GM20000 (cell line): ENCODE measurements around the gene GK2.

ENCODE experiments used
- DNase-seq: peaks from one replicate; pipeline ENCODE4 v3.0.0; 2012; ENCODE audit warnings: low spot score
- CTCF ChIP-seq: IDR thresholded peaks from 2 replicates; pipeline ENCODE4 v1.5.1; 2012; ENCODE audit warnings: mild to moderate bottlenecking, control low read depth; ENCODE audit errors: extremely low read depth, missing control alignments

The GK2 gene

GRCh38 chr4:79390890-79391289, 17.1 kb downstream of the GK2 start:
- no peak for TF ChIP-seq CTCF
- DNase-seq: no peak

DNA sequence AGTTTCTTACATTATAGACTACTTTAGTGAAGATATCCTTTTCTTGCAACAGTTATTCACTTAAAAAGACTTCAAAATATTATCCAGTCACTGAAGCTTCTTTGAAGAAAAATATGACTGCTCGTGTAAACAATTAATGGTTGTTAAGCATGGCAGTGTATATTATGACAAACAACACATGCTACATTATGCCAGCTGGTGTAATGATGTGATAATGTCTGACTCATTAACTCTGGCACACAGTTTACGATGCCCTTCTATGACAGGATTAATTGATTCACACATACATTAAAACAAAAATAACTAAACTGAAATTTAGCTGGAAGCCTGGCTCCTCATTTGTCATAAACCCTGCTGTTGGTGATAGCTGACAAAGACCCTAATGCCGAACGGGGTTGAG, 22.4 kb downstream of the GK2 start:
- no peak for DNase-seq
- TF ChIP-seq CTCF: no peak

DNA sequence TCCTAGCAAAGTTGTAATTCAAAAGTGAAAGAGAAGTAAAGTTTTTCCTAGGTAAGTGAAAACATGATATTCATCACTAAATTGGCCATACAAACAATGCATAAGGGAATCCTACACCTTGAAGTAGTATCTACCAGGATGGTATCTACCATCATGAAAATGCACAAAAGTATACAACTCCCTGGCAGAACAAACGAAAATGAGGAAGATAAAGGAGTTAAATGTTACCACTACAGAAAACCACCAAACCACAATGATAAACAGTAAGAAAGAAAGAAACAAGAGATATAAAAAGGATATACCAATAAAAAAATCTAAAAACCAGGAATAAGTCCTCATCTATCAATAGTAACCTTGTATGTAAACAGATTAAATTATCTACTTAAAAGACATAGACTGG, 26.9 kb downstream of the GK2 start:
- no peak for DNase-seq
- no peak for TF ChIP-seq CTCF

- no peak for TF ChIP-seq CTCF
- no peak for DNase-seq
These were observed 38.0 kb downstream of the GK2 start for GRCh38 chr4:79370026-79370425.

- TF ChIP-seq CTCF: no peak
- DNase-seq: no peak
These were observed 40.9 kb downstream of the GK2 start for GRCh38 chr4:79367096-79367495.

DNA sequence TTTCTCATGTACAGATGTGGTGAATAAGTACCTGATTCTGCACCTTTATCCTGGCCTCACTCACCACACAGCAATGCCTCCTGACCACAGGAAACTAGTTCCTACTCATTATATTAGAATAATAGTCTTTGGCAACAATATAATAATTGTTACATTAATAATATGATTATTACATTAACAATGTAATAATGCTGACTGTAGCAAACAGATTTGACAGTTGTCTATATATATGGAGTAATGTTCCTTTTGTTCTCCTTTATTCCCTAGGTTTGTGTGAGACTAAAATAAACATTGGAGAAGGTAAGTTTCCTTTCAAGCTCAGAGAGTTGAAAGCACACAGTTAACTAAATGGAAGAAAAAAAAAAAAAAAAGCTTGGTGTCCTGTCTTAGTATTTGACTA, 41.6 kb downstream of the GK2 start:
- no peak for TF ChIP-seq CTCF
- no peak for DNase-seq

DNA sequence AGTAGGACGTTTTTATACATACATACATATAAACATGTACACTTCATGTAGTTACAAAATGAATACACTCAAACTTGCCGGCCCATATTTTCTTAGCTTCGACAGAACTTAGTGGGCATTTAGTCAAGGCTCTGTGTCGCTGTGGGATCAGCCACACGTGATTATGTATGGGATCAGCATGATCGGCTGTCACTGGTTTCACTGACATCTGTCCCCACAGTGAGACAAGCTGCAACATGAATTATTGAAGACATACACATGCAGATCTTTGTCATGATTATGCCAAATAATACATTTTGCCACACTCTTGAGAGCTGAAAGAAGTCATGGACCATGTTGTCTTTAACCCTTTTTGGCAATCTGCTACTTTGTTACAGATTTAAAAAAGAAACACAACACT, 44.0 kb downstream of the GK2 start:
- DNase-seq: no peak
- no peak for TF ChIP-seq CTCF
